Measurements from ENCODE around the gene TTC7B.
A peak's percentile ranks its signal among the peaks of the same experiment; 100 is the strongest.

TTC7B gene

DNA sequence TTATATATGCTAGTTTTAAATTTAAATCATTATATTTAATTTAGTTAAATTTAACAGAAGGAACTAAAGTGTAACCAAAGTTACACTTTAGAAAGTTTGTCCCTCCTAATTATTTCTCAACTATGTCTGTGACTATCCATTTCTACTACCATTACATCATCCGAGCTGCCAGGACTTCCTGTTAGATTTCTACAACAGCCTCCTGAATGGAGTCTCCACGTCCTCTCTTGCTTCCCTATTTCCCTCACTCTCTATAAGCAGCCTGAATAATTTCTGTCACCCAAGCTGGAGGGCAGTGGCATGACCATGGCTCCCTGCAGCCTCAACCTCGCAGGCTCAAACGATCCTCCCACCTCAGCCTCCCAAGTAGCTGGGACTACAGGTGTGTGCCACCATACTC lies 84.1 kb downstream of the TTC7B start:
- Histone ChIP-seq H3K9ac (ENCODE audit: low read length) (no peak overlapping the region), H2AK5ac (ENCODE audit: low read length) (no peak overlapping the region), H2BK5ac (ENCODE audit: low read length) (no peak overlapping the region), H4K5ac (ENCODE audit: low read length) (no peak overlapping the region), H3K18ac (ENCODE audit: low read length) (no peak overlapping the region), H3K27ac (ENCODE audit: low read depth, low read length) (no peak overlapping the region), H3K4me2 (ENCODE audit: low read length) (no peak overlapping the region), H2BK15ac (replicated peaks; ENCODE audit: low read depth) (no peak overlapping the region), H3K56ac (ENCODE audit: low read length) (no peak overlapping the region), H3K4me3 (ENCODE audit: low read length) (no peak overlapping the region), H3K36me3 (ENCODE audit: control insufficient read depth, insufficient read depth, low read length) (no peaks in the 10 kb centered on the region), H3K4ac (ENCODE audit: low read depth, low read length) (no peak overlapping the region), H3K79me2 (ENCODE audit: control insufficient read depth, insufficient read depth, low read length) (no peaks in the 10 kb centered on the region), H4K8ac (ENCODE audit: low read depth, low read length) (no peak overlapping the region), H2BK120ac (ENCODE audit: low read depth, low read length) (no peak overlapping the region), H3K23ac (ENCODE audit: low read length) (no peak overlapping the region), H3K27me3 (ENCODE audit: insufficient read depth, low read length, poor library complexity) (no peaks in the 10 kb centered on the region), H3K79me1 (ENCODE audit: low read length) (no peaks in the 10 kb centered on the region), H3K4me1 (ENCODE audit: control insufficient read depth, low read depth, low read length) (no peaks in the 10 kb centered on the region)
- no CpG with 5 or more reads among the region's 4 CpGs for WGBS (ENCODE audit: extremely low coverage, insufficient coverage, low lambda C conversion rate)
- no peak for DNase-seq

DNA sequence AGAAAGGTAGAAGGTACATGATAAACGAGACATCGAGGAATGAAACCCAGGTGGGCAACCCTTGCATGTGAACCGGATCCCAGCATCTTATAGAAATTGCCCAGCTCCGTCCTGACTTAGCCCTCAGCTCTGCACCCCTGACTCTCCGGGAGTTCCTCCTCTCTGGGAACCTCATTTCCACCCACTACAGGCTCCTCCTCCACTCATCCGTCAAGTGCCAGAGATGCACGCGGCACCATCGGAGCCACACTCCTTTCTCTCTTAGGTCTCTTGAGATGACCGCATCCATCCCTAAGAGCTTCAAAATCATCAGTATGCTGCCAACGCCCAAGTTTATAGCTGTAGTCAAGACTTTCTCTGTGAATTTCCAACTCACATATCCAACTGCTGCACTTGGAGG lies 84.7 kb downstream of the TTC7B start:
- H2BK15ac ChIP-seq (replicated peaks; ENCODE audit: low read depth), result no peak overlapping the region
- H3K9ac ChIP-seq (ENCODE audit: low read length), result no peak overlapping the region
- H4K5ac ChIP-seq (ENCODE audit: low read length), result no peak overlapping the region
- H3K4me3 ChIP-seq (ENCODE audit: low read length), result no peak overlapping the region
- WGBS (ENCODE audit: extremely low coverage, insufficient coverage, low lambda C conversion rate), result no CpG with 5 or more reads among the region's 11 CpGs
- peaks cover 1% of the 10 kb centered on the region for H3K4me1 ChIP-seq (ENCODE audit: control insufficient read depth, low read depth, low read length)
- H3K27me3 ChIP-seq (ENCODE audit: insufficient read depth, low read length, poor library complexity), result no peaks in the 10 kb centered on the region
- no peak overlapping the region for H3K18ac ChIP-seq (ENCODE audit: low read length)
- H3K79me1 ChIP-seq (ENCODE audit: low read length), result no peaks in the 10 kb centered on the region
- no peak overlapping the region for H2BK120ac ChIP-seq (ENCODE audit: low read depth, low read length)
- no peak overlapping the region for H3K56ac ChIP-seq (ENCODE audit: low read length)
- H4K8ac ChIP-seq (ENCODE audit: low read depth, low read length), result no peak overlapping the region
- no peak overlapping the region for H3K4ac ChIP-seq (ENCODE audit: low read depth, low read length)
- no peak overlapping the region for H2AK5ac ChIP-seq (ENCODE audit: low read length)
- H3K36me3 ChIP-seq (ENCODE audit: control insufficient read depth, insufficient read depth, low read length), result no peaks in the 10 kb centered on the region
- DNase-seq, result no peak
- no peak overlapping the region for H3K4me2 ChIP-seq (ENCODE audit: low read length)
- H2BK5ac ChIP-seq (ENCODE audit: low read length), result no peak overlapping the region
- H3K27ac ChIP-seq (ENCODE audit: low read depth, low read length), result no peak overlapping the region
- no peaks in the 10 kb centered on the region for H3K79me2 ChIP-seq (ENCODE audit: control insufficient read depth, insufficient read depth, low read length)
- H3K23ac ChIP-seq (ENCODE audit: low read length), result no peak overlapping the region

DNA sequence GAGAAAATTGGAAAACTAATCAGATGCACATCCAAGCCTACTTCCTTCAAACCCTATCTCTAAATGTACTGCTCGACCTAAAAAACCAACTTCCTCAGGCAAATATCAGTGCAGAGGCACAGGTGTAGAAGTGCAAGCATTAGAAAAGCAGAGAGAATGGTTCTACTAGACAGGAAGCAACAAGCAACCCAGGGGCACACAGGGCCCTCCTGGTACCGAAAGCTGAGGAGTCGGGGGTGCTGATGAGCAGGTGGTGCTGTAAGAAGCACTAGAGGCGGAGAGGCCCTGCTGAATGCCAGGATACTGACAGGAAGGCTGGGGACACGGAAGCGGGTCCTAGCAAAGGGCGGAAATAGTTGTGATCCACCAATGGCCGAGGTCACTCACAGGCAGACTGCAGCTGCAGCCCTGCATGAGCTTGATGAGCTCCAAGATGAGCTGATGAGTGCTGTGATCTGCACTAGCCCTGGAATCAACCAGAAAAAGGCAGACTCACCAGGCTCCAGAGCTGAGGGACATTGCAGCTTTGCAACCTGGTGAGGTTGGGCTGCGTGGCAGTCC lies 85.9 kb downstream of the TTC7B start:
- no peaks in the 10 kb centered on the region for H3K79me2 ChIP-seq (ENCODE audit: control insufficient read depth, insufficient read depth, low read length)
- H3K4me2 ChIP-seq (ENCODE audit: low read length), result no peak overlapping the region
- no peak overlapping the region for H3K9ac ChIP-seq (ENCODE audit: low read length)
- H3K36me3 ChIP-seq (ENCODE audit: control insufficient read depth, insufficient read depth, low read length), result no peaks in the 10 kb centered on the region
- H3K27me3 ChIP-seq (ENCODE audit: insufficient read depth, low read length, poor library complexity), result no peaks in the 10 kb centered on the region
- H2BK5ac ChIP-seq (ENCODE audit: low read length), result no peak overlapping the region
- DNase-seq, result no peak
- no peak overlapping the region for H3K18ac ChIP-seq (ENCODE audit: low read length)
- H3K23ac ChIP-seq (ENCODE audit: low read length), result no peak overlapping the region
- no peak overlapping the region for H3K27ac ChIP-seq (ENCODE audit: low read depth, low read length)
- H3K79me1 ChIP-seq (ENCODE audit: low read length), result no peaks in the 10 kb centered on the region
- no peak overlapping the region for H3K4ac ChIP-seq (ENCODE audit: low read depth, low read length)
- H4K8ac ChIP-seq (ENCODE audit: low read depth, low read length), result no peak overlapping the region
- H3K56ac ChIP-seq (ENCODE audit: low read length), result no peak overlapping the region
- no peak overlapping the region for H2AK5ac ChIP-seq (ENCODE audit: low read length)
- no CpG with 5 or more reads among the region's 9 CpGs for WGBS (ENCODE audit: extremely low coverage, insufficient coverage, low lambda C conversion rate)
- no peak overlapping the region for H2BK120ac ChIP-seq (ENCODE audit: low read depth, low read length)
- peaks cover 5% of the 10 kb centered on the region for H3K4me1 ChIP-seq (ENCODE audit: control insufficient read depth, low read depth, low read length)
- no peak overlapping the region for H4K5ac ChIP-seq (ENCODE audit: low read length)
- no peak overlapping the region for H2BK15ac ChIP-seq (replicated peaks; ENCODE audit: low read depth)
- H3K4me3 ChIP-seq (ENCODE audit: low read length), result no peak overlapping the region

DNA sequence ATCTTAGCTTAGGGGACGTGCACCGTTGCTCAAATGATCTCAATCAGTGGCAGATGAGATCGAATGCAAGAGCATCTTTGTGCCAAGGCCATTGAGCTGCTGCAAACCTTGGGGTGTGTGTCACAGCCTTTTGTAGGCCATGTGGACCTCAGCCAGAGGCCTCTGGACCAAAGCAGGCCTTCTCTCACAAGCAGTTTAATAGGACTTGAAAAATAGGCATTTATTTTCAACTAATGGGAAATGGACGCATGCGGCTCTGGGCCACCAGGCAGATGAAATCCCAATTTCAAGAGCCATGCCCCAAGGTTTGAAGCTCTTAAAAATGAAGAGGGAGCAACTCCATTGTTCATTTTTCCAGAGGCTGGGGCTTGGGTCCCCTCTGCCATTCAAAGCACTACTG lies 87.3 kb downstream of the TTC7B start:
- no peaks in the 10 kb centered on the region for H3K79me1 ChIP-seq (ENCODE audit: low read length)
- DNase-seq, result no peak
- no CpG with 5 or more reads among the region's 5 CpGs for WGBS (ENCODE audit: extremely low coverage, insufficient coverage, low lambda C conversion rate)
- no peak overlapping the region for H3K56ac ChIP-seq (ENCODE audit: low read length)
- no peaks in the 10 kb centered on the region for H3K36me3 ChIP-seq (ENCODE audit: control insufficient read depth, insufficient read depth, low read length)
- no peak overlapping the region for H4K5ac ChIP-seq (ENCODE audit: low read length)
- H3K79me2 ChIP-seq (ENCODE audit: control insufficient read depth, insufficient read depth, low read length), result no peaks in the 10 kb centered on the region
- no peak overlapping the region for H3K4ac ChIP-seq (ENCODE audit: low read depth, low read length)
- no peak overlapping the region for H3K4me3 ChIP-seq (ENCODE audit: low read length)
- no peak overlapping the region for H2BK5ac ChIP-seq (ENCODE audit: low read length)
- no peak overlapping the region for H3K9ac ChIP-seq (ENCODE audit: low read length)
- H4K8ac ChIP-seq (ENCODE audit: low read depth, low read length), result no peak overlapping the region
- no peaks in the 10 kb centered on the region for H3K27me3 ChIP-seq (ENCODE audit: insufficient read depth, low read length, poor library complexity)
- H3K27ac ChIP-seq (ENCODE audit: low read depth, low read length), result no peak overlapping the region
- no peak overlapping the region for H2BK120ac ChIP-seq (ENCODE audit: low read depth, low read length)
- no peak overlapping the region for H3K4me2 ChIP-seq (ENCODE audit: low read length)
- no peak overlapping the region for H2BK15ac ChIP-seq (replicated peaks; ENCODE audit: low read depth)
- H3K23ac ChIP-seq (ENCODE audit: low read length), result no peak overlapping the region
- no peak overlapping the region for H2AK5ac ChIP-seq (ENCODE audit: low read length)
- no peak overlapping the region for H3K18ac ChIP-seq (ENCODE audit: low read length)
- H3K4me1 ChIP-seq (ENCODE audit: control insufficient read depth, low read depth, low read length), result peaks cover 5% of the 10 kb centered on the region

DNA sequence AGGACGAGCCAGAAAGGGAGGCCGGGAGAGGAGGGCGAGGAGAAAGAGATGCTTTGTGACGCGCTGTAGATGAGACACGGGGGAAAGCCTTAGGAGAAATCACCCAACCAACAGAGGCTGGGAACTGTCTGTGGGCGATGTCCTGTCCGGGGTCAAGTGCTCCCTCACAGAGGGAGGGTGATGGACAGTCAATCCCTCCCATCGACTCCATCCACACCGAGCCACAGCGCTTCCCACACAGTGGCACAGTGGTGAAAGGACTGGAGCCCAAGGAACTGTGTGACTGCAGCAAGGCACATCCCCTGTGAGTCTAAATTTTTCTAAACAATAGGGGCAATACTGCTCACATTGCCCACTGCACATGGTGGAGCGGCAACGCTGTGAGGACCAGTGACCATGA lies 89.1 kb downstream of the TTC7B start:
- Histone ChIP-seq H3K27ac (ENCODE audit: low read depth, low read length) (no peak overlapping the region), H3K79me2 (ENCODE audit: control insufficient read depth, insufficient read depth, low read length) (no peaks in the 10 kb centered on the region), H4K5ac (ENCODE audit: low read length) (no peak overlapping the region), H3K79me1 (ENCODE audit: low read length) (no peaks in the 10 kb centered on the region), H2BK5ac (ENCODE audit: low read length) (no peak overlapping the region), H3K27me3 (ENCODE audit: insufficient read depth, low read length, poor library complexity) (no peaks in the 10 kb centered on the region), H3K4me2 (ENCODE audit: low read length) (no peak overlapping the region), H3K4me3 (ENCODE audit: low read length) (no peak overlapping the region), H3K36me3 (ENCODE audit: control insufficient read depth, insufficient read depth, low read length) (no peaks in the 10 kb centered on the region), H3K18ac (ENCODE audit: low read length) (no peak overlapping the region), H2BK15ac (replicated peaks; ENCODE audit: low read depth) (no peak overlapping the region), H3K4me1 (ENCODE audit: control insufficient read depth, low read depth, low read length) (peaks cover 5% of the 10 kb centered on the region), H2AK5ac (ENCODE audit: low read length) (no peak overlapping the region), H3K9ac (ENCODE audit: low read length) (no peak overlapping the region), H2BK120ac (ENCODE audit: low read depth, low read length) (no peak overlapping the region), H4K8ac (ENCODE audit: low read depth, low read length) (no peak overlapping the region), H3K56ac (ENCODE audit: low read length) (no peak overlapping the region), H3K23ac (ENCODE audit: low read length) (no peak overlapping the region), H3K4ac (ENCODE audit: low read depth, low read length) (no peak overlapping the region)
- WGBS (ENCODE audit: extremely low coverage, insufficient coverage, low lambda C conversion rate), result no CpG with 5 or more reads among the region's 13 CpGs
- DNase-seq, result no peak

DNA sequence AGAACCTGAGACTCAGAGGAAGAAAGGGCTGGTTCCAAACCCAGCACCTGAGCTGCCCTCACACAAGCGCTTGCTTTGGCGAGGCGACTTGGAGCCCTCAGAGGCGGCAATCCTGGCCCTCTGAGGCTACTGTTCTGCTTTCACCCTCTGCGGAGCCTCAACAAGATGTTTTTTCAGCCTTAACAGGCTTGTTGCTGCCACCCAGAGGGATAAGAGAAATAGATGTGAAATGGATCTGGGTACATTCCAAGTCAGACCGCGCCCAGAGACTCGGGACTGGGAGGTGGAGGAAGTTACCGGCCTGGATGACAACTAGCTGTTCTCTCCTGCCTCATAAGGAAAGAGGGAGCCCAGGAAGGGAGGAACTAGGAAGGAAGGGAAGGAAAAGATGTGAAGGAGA lies 89.6 kb downstream of the TTC7B start:
- H3K4me3 ChIP-seq (ENCODE audit: low read length), result no peak overlapping the region
- no peak overlapping the region for H2BK120ac ChIP-seq (ENCODE audit: low read depth, low read length)
- H3K9ac ChIP-seq (ENCODE audit: low read length), result no peak overlapping the region
- H3K4ac ChIP-seq (ENCODE audit: low read depth, low read length), result no peak overlapping the region
- WGBS (ENCODE audit: extremely low coverage, insufficient coverage, low lambda C conversion rate), result no CpG with 5 or more reads among the region's 9 CpGs
- H3K79me1 ChIP-seq (ENCODE audit: low read length), result no peaks in the 10 kb centered on the region
- no peak overlapping the region for H3K18ac ChIP-seq (ENCODE audit: low read length)
- H3K27ac ChIP-seq (ENCODE audit: low read depth, low read length), result no peak overlapping the region
- H2BK5ac ChIP-seq (ENCODE audit: low read length), result no peak overlapping the region
- no peak overlapping the region for H2BK15ac ChIP-seq (replicated peaks; ENCODE audit: low read depth)
- H3K36me3 ChIP-seq (ENCODE audit: control insufficient read depth, insufficient read depth, low read length), result no peaks in the 10 kb centered on the region
- no peak overlapping the region for H2AK5ac ChIP-seq (ENCODE audit: low read length)
- no peaks in the 10 kb centered on the region for H3K27me3 ChIP-seq (ENCODE audit: insufficient read depth, low read length, poor library complexity)
- no peak overlapping the region for H3K23ac ChIP-seq (ENCODE audit: low read length)
- no peak overlapping the region for H4K5ac ChIP-seq (ENCODE audit: low read length)
- H3K4me2 ChIP-seq (ENCODE audit: low read length), result no peak overlapping the region
- no peak overlapping the region for H4K8ac ChIP-seq (ENCODE audit: low read depth, low read length)
- no peaks in the 10 kb centered on the region for H3K79me2 ChIP-seq (ENCODE audit: control insufficient read depth, insufficient read depth, low read length)
- H3K56ac ChIP-seq (ENCODE audit: low read length), result no peak overlapping the region
- peak; percentile 83 for DNase-seq
- peaks cover 5% of the 10 kb centered on the region for H3K4me1 ChIP-seq (ENCODE audit: control insufficient read depth, low read depth, low read length)
